Measurements from ENCODE around the gene RPGRIP1L.

- TF ChIP-seq CTCF (conservative IDR thresholded peaks at IDR 0.05 in 1 of 2, IDR thresholded peaks at IDR 0.05 in 1 of 2; ENCODE audit: low read depth in 1 of 2, low read length in 2 of 2) = no peak
- TF ChIP-seq EZH2 (IDR thresholded peaks at IDR 0.05; ENCODE audit: low read length, missing control alignments) = no peak
Observed at GRCh38 chr16:53576904-53577303, 126.8 kb downstream of the RPGRIP1L start.

Measured in fibroblast of lung (primary cell).